IMR-90 (cell line): ENCODE data around the gene ST14. TPM values are rescaled to one million over a fixed set of nuclear protein-coding genes. Genes with fewer than 3 reads are reported as not detected.

Experiments
- ATAC-seq: fragments of 200-7000 bp; cut with Tn5 transposase; 2 replicates; pipeline ENCODE4 v1.9.1; 2020; ENCODE audit warnings: low read depth, mild to moderate bottlenecking, moderate library complexity
- BruUV-seq: library from RNA; stranded (reverse); fragments of 400-500 nt; replicated peaks from 2 replicates; lab custom pipeline; 2021; lab: Mats Ljungman, UMichigan
- CTCF ChIA-PET: fragments of 300-600 bp; formaldehyde crosslinking; extraction: SDS; loops from one replicate; lab custom pipeline; 2021; ENCODE audit warnings: antibody characterized with exemption; lab: Yijun Ruan, JAX
- POLR2A ChIA-PET: fragments of 300-600 bp; sonication (Branson Sonifier 250); formaldehyde crosslinking; loops from one replicate; lab custom pipeline; 2022; ENCODE audit warnings: antibody characterized with exemption; ENCODE audit not compliant: unreplicated experiment; lab: Charles Lee
- DNase-seq: peaks from one replicate; pipeline ENCODE4 v3.0.0; 2013
- H2AFZ ChIP-seq: replicated peaks from 2 replicates; pipeline ENCODE3; 2013; ENCODE audit warnings: low read length, mild to moderate bottlenecking; ENCODE audit not compliant: poor library complexity
- H2AK5ac ChIP-seq: 2 replicates; pipeline ENCODE4 v1.6.1; 2013; ENCODE audit warnings: low read depth, low read length, inconsistent platforms
- H2AK9ac ChIP-seq: replicated peaks from 2 replicates; pipeline ENCODE3; 2013; ENCODE audit warnings: mild to moderate bottlenecking, low read depth, low read length, moderate library complexity; ENCODE audit not compliant: poor library complexity
- H2BK120ac ChIP-seq: 2 replicates; pipeline ENCODE4 v1.6.1; 2013; ENCODE audit warnings: low read depth, low read length, inconsistent platforms
- H2BK15ac ChIP-seq: 3 replicates; pipeline ENCODE4 v1.6.1; 2013; ENCODE audit warnings: low read depth, low read length, inconsistent platforms
- H2BK20ac ChIP-seq: 2 replicates; pipeline ENCODE4 v1.6.1; 2013; ENCODE audit warnings: low read depth, mild to moderate bottlenecking, inconsistent platforms, low read length, moderate library complexity
- H2BK5ac ChIP-seq: 2 replicates; pipeline ENCODE4 v1.6.1; 2013; ENCODE audit warnings: mild to moderate bottlenecking, low read depth, low read length, inconsistent platforms; ENCODE audit not compliant: poor library complexity, severe bottlenecking
- H3K14ac ChIP-seq: replicated peaks from 2 replicates; pipeline ENCODE4 v1.6.1; 2013; ENCODE audit warnings: low read depth, low read length, inconsistent platforms
- H3K18ac ChIP-seq: 2 replicates; pipeline ENCODE4 v1.6.1; 2013; ENCODE audit warnings: low read depth, low read length, control low read depth
- H3K23ac ChIP-seq: 2 replicates; pipeline ENCODE4 v1.6.1; 2013; ENCODE audit warnings: low read depth, low read length, inconsistent platforms
- H3K27ac ChIP-seq: 2 replicates; pipeline ENCODE4 v1.5.1; 2013; ENCODE audit warnings: mild to moderate bottlenecking, control low read depth, low read length; ENCODE audit not compliant: insufficient read depth
- H3K27me3 ChIP-seq: 2 replicates; pipeline ENCODE4 v1.6.1; 2013; ENCODE audit warnings: low read length; ENCODE audit not compliant: control insufficient read depth, insufficient read depth
- H3K36me3 ChIP-seq: 2 replicates; pipeline ENCODE4 v1.6.1; 2013; ENCODE audit warnings: low read length, mixed read lengths; ENCODE audit not compliant: control insufficient read depth, insufficient read depth
- H3K4ac ChIP-seq: 2 replicates; pipeline ENCODE4 v1.6.1; 2013; ENCODE audit warnings: low read depth, low read length, inconsistent platforms
- H3K4me1 ChIP-seq: 2 replicates; pipeline ENCODE4 v1.6.1; 2013; ENCODE audit warnings: low read length, mixed read lengths; ENCODE audit not compliant: control insufficient read depth, insufficient read depth
- H3K4me2 ChIP-seq: 2 replicates; pipeline ENCODE4 v1.6.1; 2013; ENCODE audit warnings: low read depth, mild to moderate bottlenecking, control low read depth, low read length, moderate library complexity
- H3K4me3 ChIP-seq: 2 replicates; pipeline ENCODE4 v1.5.1; 2013; ENCODE audit warnings: low read depth, mild to moderate bottlenecking, control low read depth, low read length, moderate library complexity; ENCODE audit not compliant: insufficient read depth
- H3K56ac ChIP-seq: 2 replicates; pipeline ENCODE4 v1.6.1; 2013; ENCODE audit warnings: low read length, inconsistent platforms; ENCODE audit not compliant: insufficient read depth; ENCODE audit errors: extremely low read depth
- H3K79me1 ChIP-seq, 2 experiments: 2 replicates each; pipeline ENCODE4 v1.6.1; 2013; ENCODE audit warnings: low read length in 2 of 2, inconsistent platforms in 1 of 2, low read depth in 1 of 2
- H3K9ac ChIP-seq: 2 replicates; pipeline ENCODE4 v1.6.1; 2013; ENCODE audit warnings: low read depth, low read length, control low read depth
- H3K9me1 ChIP-seq: 2 replicates; pipeline ENCODE4 v1.6.1; 2013; ENCODE audit warnings: low read length, inconsistent platforms; ENCODE audit not compliant: insufficient read depth
- H3K9me3 ChIP-seq: 2 replicates; pipeline ENCODE4 v1.6.1; 2013; ENCODE audit warnings: low read length; ENCODE audit not compliant: control insufficient read depth, insufficient read depth
- H4K20me1 ChIP-seq: 2 replicates; pipeline ENCODE4 v1.6.1; 2013; ENCODE audit warnings: low read length, inconsistent platforms; ENCODE audit not compliant: insufficient read depth
- H4K5ac ChIP-seq: 2 replicates; pipeline ENCODE4 v1.6.1; 2013; ENCODE audit warnings: mild to moderate bottlenecking, low read depth, low read length, control low read depth
- H4K8ac ChIP-seq, 2 experiments: 2 replicates each; pipeline ENCODE4 v1.6.1; 2013; ENCODE audit warnings: low read depth in 2 of 2, low read length in 2 of 2, control low read depth in 1 of 2, inconsistent platforms in 1 of 2
- H4K91ac ChIP-seq: 2 replicates; pipeline ENCODE4 v1.6.1; 2013; ENCODE audit warnings: low read depth, low read length, inconsistent platforms; ENCODE audit not compliant: insufficient read depth
- FOS ChIP-seq: fragments of 150-350 bp; IDR thresholded peaks from 2 replicates; pipeline ENCODE4 v1.6.1; 2016; ENCODE audit warnings: low read depth, low read length
- WGBS, 2 experiments: methylation state at CpG; one replicate each; pipeline versions ENCODE4 v1.1.5 to v1.1.7; 2013; ENCODE audit warnings: missing lambda C conversion rate in 2 of 2; ENCODE audit not compliant: insufficient read length in 1 of 2; ENCODE audit errors: extremely low coverage in 2 of 2; 5-methylcytosine and 5-hydroxymethylcytosine counted together
- dilution Hi-C: fragments of 300-500 bp; cut with HindIII; formaldehyde crosslinking; loops from one replicate; pipeline ENCODE4 v1.14.3; 2018; ENCODE audit warnings: low sequenced_read_pairs; ENCODE audit not compliant: unreplicated experiment
- in situ Hi-C: fragments of 300-500 bp; cut with MboI; formaldehyde crosslinking; loops from 3 replicates; pipeline ENCODE4 v1.14.3; 2019; ENCODE audit warnings: low sequenced_read_pairs, inconsistent platforms, mixed read lengths
- intact Hi-C: fragments of 100-400 bp; cut with micrococcal nuclease; formaldehyde crosslinking; loops from 2 replicates; pipeline ENCODE4 v1.10.0; 2022
- polyA plus RNA-seq, 3 experiments: library from polyadenylated mRNA; depleted of rRNA; stranded (reverse); fragments of >200 nt; gene quantifications; 2 replicates each; pipeline ENCODE4 v1.2.3, GENCODE V29; 2012; ENCODE audit warnings: low replicate concordance in 1 of 3
- total RNA-seq: library from RNA; depleted of rRNA; stranded (reverse); fragments of >200 nt; gene quantifications from 2 replicates; pipeline ENCODE4 v1.2.3, GENCODE V29; 2012

The ST14 gene
- total and polyA plus RNA-seq, 2 of the 4 experiments (the other 2 are of a cell fraction): not detected

- H3K56ac ChIP-seq: no peak overlapping the region
- BruUV-seq: no TSS peak
These were observed 43.5 kb downstream of the ST14 start for GRCh38 chr11:130202818-130203689.

More at GRCh38 chr11:130202818-130203689, 43.5 kb downstream of the ST14 start:
- Histone ChIP-seq H3K4me2 (no peak overlapping the region), H4K8ac (no peak overlapping the region), H3K4ac (no peak overlapping the region), H4K5ac (no peak overlapping the region), H3K79me1 (no peaks in the 10 kb centered on the region), H4K91ac (no peak overlapping the region), H3K9me3 (peaks cover 5% of the 10 kb centered on the region; the same call in 1 of the 2 replicates), H3K27me3 (peaks cover 46% of the 10 kb centered on the region), H2BK5ac (no peak overlapping the region), H4K20me1 (no peaks in the 10 kb centered on the region), H3K4me1 (no peaks in the 10 kb centered on the region), H2BK20ac (no peak overlapping the region), H3K9me1 (no peaks in the 10 kb centered on the region), H2BK15ac (no peak overlapping the region), H2AFZ (no peak overlapping the region), H3K36me3 (no peaks in the 10 kb centered on the region), H3K9ac (no peak overlapping the region), H3K4me3 (no peak overlapping the region), H3K14ac (no peak overlapping the region), H2BK120ac (no peak overlapping the region), H2AK5ac (no peak overlapping the region), H2AK9ac (no peak overlapping the region), H3K23ac (no peak overlapping the region), H3K27ac (no peak overlapping the region), H3K18ac (no peak overlapping the region)
- intact Hi-C loops (no loop called here), dilution Hi-C loops (no loop called here), in situ Hi-C loops (loop anchor here (10.0 to 25.0 kb wide), 2 partner anchors 184 to 692 kb away; no protein-coding TSS in a partner anchor)
- DNase-seq (no peak), ATAC-seq (no peak)
- POLR2A ChIA-PET: no interaction called here
- no peak for TF ChIP-seq FOS
- CTCF ChIA-PET: no interaction called here
- WGBS, 2 experiments: 64% methylated on average over 12 of the region's 25 CpGs; no CpG with 5 or more reads in 1 of the 2 experiments
